CD14-positive monocyte (primary cell): ENCODE measurements around the gene TNFAIP8. TPM values are rescaled to one million over a fixed set of nuclear protein-coding genes. Genes with fewer than 3 reads are reported as not detected.

Experiments used
- DNase-seq, 3 donors: peaks; one replicate each; pipeline ENCODE4 v3.0.0-alpha.2; 2011 to 2022
- H2AFZ ChIP-seq: 2 replicates; pipeline ENCODE4 v1.6.0; 2012; ENCODE audit warnings: mild to moderate bottlenecking, low read depth, low read length, inconsistent platforms; ENCODE audit not compliant: insufficient read depth, poor library complexity, severe bottlenecking
- H3K27ac ChIP-seq, 2 donors: 1 replicate in 1 of 2; 2 replicates in 1 of 2; pipeline ENCODE4 v1.5.1; 2012 to 2013; ENCODE audit warnings: low read length in 2 of 2, control low read depth in 1 of 2, inconsistent platforms in 1 of 2, low read depth in 1 of 2, mild to moderate bottlenecking in 1 of 2
- H3K27me3 ChIP-seq, 2 donors: one replicate each; pipeline versions ENCODE4 v1.6.0 to v1.6.1; 2011 to 2013; ENCODE audit warnings: low read length in 2 of 2; ENCODE audit not compliant: control insufficient read depth in 2 of 2, insufficient read depth in 2 of 2
- H3K36me3 ChIP-seq, 2 donors: replicated peaks in 1 of 2; 1 replicate in 1 of 2; 2 replicates in 1 of 2; pipeline versions ENCODE4 v1.5.1 to v1.6.1; 2012 to 2013; ENCODE audit warnings: low read length in 2 of 2, control low read depth in 1 of 2, inconsistent platforms in 1 of 2, mild to moderate bottlenecking in 1 of 2; ENCODE audit not compliant: insufficient read depth in 2 of 2, control insufficient read depth in 1 of 2
- H3K4me1 ChIP-seq, 2 donors: 1 replicate in 1 of 2; 2 replicates in 1 of 2; pipeline versions ENCODE4 v1.5.1 to v1.6.1; 2012 to 2013; ENCODE audit warnings: low read length in 2 of 2, control low read depth in 1 of 2, inconsistent platforms in 1 of 2, mild to moderate bottlenecking in 1 of 2, moderate library complexity in 1 of 2; ENCODE audit not compliant: insufficient read depth in 2 of 2, control insufficient read depth in 1 of 2
- H3K4me2 ChIP-seq: replicated peaks from 2 replicates; pipeline ENCODE3; 2012; ENCODE audit warnings: low read length, moderate library complexity, mild to moderate bottlenecking; ENCODE audit not compliant: poor library complexity, severe bottlenecking; ENCODE audit errors: extremely low read depth
- H3K4me3 ChIP-seq, 3 experiments: fragments of 200-600 bp in 1 of 3; sonication (generic) in 1 of 3; replicated peaks in 1 of 3; 1 replicate in 2 of 3; 2 replicates in 1 of 3; pipeline ENCODE4 v1.5.1; 2011 to 2013; ENCODE audit warnings: low read length in 3 of 3, mild to moderate bottlenecking in 3 of 3, control low read depth in 2 of 3, low read depth in 2 of 3, inconsistent platforms in 1 of 3, moderate library complexity in 1 of 3
- H3K79me2 ChIP-seq: 2 replicates; pipeline ENCODE4 v1.6.0; 2012; ENCODE audit warnings: mild to moderate bottlenecking, control low read depth, inconsistent platforms, low read length, moderate library complexity; ENCODE audit not compliant: insufficient read depth
- H3K9ac ChIP-seq: 2 replicates; pipeline ENCODE4 v1.6.0; 2017; ENCODE audit warnings: low read length, mild to moderate bottlenecking; ENCODE audit not compliant: insufficient read depth, poor library complexity, severe bottlenecking
- H3K9me3 ChIP-seq, 2 donors: replicated peaks in 1 of 2; 1 replicate in 1 of 2; 2 replicates in 1 of 2; pipeline versions ENCODE4 v1.5.1 to v1.6.1; 2012 to 2013; ENCODE audit warnings: low read length in 2 of 2, control low read depth in 1 of 2; ENCODE audit not compliant: control insufficient read depth in 1 of 2, insufficient read depth in 1 of 2
- H4K20me1 ChIP-seq: 2 replicates; pipeline ENCODE4 v1.6.0; 2012; ENCODE audit warnings: mild to moderate bottlenecking, low read length, control low read depth, moderate library complexity; ENCODE audit not compliant: insufficient read depth
- H3K27ac Mint-ChIP-seq, 7 donors: one replicate each; pipeline ENCODE4 v1.8.0; 2020; ENCODE audit warnings: mild to moderate bottlenecking in 7 of 7, mixed read lengths in 7 of 7, moderate library complexity in 6 of 7, inconsistent platforms in 2 of 7
- H3K27me3 Mint-ChIP-seq, 3 donors: one replicate each; pipeline ENCODE4 v1.8.0; 2021 to 2022; ENCODE audit warnings: low read depth in 3 of 3, mild to moderate bottlenecking in 3 of 3, mixed read lengths in 3 of 3, moderate library complexity in 3 of 3, inconsistent platforms in 1 of 3
- H3K36me3 Mint-ChIP-seq, 2 donors: one replicate each; pipeline ENCODE4 v1.8.0; 2020; ENCODE audit warnings: mixed read lengths in 2 of 2, inconsistent platforms in 1 of 2, mild to moderate bottlenecking in 1 of 2
- H3K4me1 Mint-ChIP-seq: one replicate; pipeline ENCODE4 v1.8.0; 2020; ENCODE audit warnings: mild to moderate bottlenecking, mixed read lengths
- H3K4me3 Mint-ChIP-seq, 2 donors: one replicate each; pipeline ENCODE4 v1.8.0; 2020; ENCODE audit warnings: mild to moderate bottlenecking in 2 of 2, mixed read lengths in 2 of 2, moderate library complexity in 1 of 2
- H3K9me3 Mint-ChIP-seq, 7 donors: one replicate each; pipeline ENCODE4 v1.8.0; 2020 to 2022; ENCODE audit warnings: mixed read lengths in 7 of 7, mild to moderate bottlenecking in 6 of 7, moderate library complexity in 6 of 7, inconsistent platforms in 2 of 7
- WGBS: methylation state at CpG from one replicate; pipeline ENCODE4 v1.1.5; 2013; ENCODE audit warnings: missing lambda C conversion rate; ENCODE audit not compliant: insufficient coverage; 5-methylcytosine and 5-hydroxymethylcytosine counted together
- intact Hi-C, 2 donors: fragments of 100-400 bp; cut with micrococcal nuclease; formaldehyde crosslinking; loops; one replicate each; pipeline versions ENCODE4 v1.15.0 to v1.15.1; 2023
- polyA plus RNA-seq, 3 donors: library from polyadenylated mRNA; depleted of rRNA in 1 of 3; unstranded in 2 of 3; stranded (reverse) in 1 of 3; fragments of 300-500 nt in 2 of 3; fragments of >200 nt in 1 of 3; fragmentation: Illumina TruSeq in 2 of 3; gene quantifications; 1 replicate in 2 of 3; 2 replicates in 1 of 3; pipeline ENCODE4 v1.2.3, GENCODE V29; 2012 to 2021
- TF ChIP-seq, protein P1 (sequence below): fragments of 200-600 bp; IDR thresholded peaks from one replicate; pipeline ENCODE4 v1.8.0; 2022; ENCODE audit warnings: antibody characterized with exemption, mild to moderate bottlenecking

TNFAIP8 gene
- polyA plus RNA-seq, 3 donors = 20.6 to 55.5 (median 47.0) TPM

DNA sequence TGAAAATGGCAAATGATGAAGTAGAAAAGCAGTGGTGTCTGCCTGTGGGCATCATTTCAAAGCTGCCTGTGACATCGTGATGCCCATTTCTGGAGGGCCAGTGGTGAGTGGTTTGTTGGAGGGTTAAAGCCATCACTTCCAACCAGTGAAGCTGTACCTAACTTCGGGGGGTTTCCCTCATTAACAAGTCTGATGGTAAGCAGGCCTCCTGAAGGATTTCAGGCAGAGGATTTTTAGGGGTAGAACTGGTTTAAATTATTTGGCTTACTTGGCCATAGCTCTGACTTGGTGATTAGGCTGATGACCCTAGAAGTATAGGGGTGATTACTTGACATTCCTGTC is 10.7 kb downstream of the TNFAIP8 start:
- peaks cover 19 to 42% of the 10 kb centered on the region in 2 donors for H3K36me3 Mint-ChIP-seq
- H3K79me2 ChIP-seq = peaks cover 100% of the 10 kb centered on the region
- H3K9me3 ChIP-seq = no peaks in the 10 kb centered on the region
- no peaks in the 10 kb centered on the region for H3K27me3 ChIP-seq
- intact Hi-C loops = no loop called here
- peaks cover 100% of the 10 kb centered on the region for H4K20me1 ChIP-seq
- peaks cover 35 to 52% of the 10 kb centered on the region in 2 donors for H3K4me1 ChIP-seq
- H3K9ac ChIP-seq = no peak overlapping the region
- no peaks in the 10 kb centered on the region for H3K9me3 Mint-ChIP-seq
- WGBS = no CpG with 5 or more reads among the region's 2 CpGs
- no peak overlapping the region for H2AFZ ChIP-seq
- peaks cover 6 to 13% of the 10 kb centered on the region in 2 donors for H3K36me3 ChIP-seq
- no peak overlapping the region for H3K4me3 Mint-ChIP-seq
- peak overlapping the region in 1 of 2 donors; percentile 70 for H3K27ac ChIP-seq
- H3K4me3 ChIP-seq = no peak overlapping the region
- H3K27ac Mint-ChIP-seq = peak overlapping the region; percentile 41 to 88 (median 81)
- no peaks in the 10 kb centered on the region for H3K27me3 Mint-ChIP-seq
- peaks cover 85% of the 10 kb centered on the region for H3K4me1 Mint-ChIP-seq
- TF ChIP-seq, protein P1, sequence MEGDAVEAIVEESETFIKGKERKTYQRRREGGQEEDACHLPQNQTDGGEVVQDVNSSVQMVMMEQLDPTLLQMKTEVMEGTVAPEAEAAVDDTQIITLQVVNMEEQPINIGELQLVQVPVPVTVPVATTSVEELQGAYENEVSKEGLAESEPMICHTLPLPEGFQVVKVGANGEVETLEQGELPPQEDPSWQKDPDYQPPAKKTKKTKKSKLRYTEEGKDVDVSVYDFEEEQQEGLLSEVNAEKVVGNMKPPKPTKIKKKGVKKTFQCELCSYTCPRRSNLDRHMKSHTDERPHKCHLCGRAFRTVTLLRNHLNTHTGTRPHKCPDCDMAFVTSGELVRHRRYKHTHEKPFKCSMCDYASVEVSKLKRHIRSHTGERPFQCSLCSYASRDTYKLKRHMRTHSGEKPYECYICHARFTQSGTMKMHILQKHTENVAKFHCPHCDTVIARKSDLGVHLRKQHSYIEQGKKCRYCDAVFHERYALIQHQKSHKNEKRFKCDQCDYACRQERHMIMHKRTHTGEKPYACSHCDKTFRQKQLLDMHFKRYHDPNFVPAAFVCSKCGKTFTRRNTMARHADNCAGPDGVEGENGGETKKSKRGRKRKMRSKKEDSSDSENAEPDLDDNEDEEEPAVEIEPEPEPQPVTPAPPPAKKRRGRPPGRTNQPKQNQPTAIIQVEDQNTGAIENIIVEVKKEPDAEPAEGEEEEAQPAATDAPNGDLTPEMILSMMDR = no peak
- DNase-seq = no peak
- no peak overlapping the region for H3K4me2 ChIP-seq

DNA sequence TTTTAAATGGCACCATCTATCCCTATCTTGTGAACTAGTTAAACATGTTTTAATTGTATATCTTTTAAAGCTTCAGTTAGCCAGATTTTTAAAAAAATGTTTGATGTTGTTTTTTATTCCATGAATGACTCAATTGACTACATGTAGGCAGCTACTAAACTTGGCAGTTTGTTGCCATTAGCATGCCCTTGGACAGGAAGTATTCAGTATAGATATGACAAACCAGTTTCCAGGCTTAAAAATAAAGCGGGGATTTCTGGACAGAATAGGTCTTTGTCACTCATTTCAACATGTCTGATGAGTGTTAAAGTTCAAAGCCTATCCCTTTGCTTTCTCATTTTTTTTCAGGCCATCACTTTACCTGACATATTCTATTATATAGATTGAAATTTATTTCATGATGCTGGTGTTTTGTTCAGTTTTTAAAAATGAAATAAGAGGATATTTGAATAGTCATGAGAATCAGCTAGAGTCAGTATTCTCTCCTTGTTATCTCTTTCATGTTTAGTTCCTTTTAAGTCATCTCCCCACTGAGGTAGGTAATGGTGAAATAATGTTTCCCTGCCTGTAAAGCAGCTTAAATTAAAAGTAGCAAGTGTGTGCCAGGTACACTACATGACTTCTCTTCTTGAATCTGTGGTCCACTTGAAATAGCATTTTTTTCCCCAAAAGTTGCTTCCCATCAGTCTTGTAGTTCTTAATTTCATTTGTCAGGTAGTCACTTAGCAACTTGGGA is 11.9 kb downstream of the TNFAIP8 start:
- peaks cover 6 to 13% of the 10 kb centered on the region in 2 donors for H3K36me3 ChIP-seq
- peak overlapping the region in 1 of 2 donors; percentile 70 for H3K27ac ChIP-seq
- H3K4me3 Mint-ChIP-seq = no peak overlapping the region
- H3K36me3 Mint-ChIP-seq = peaks cover 16 to 38% of the 10 kb centered on the region in 2 donors
- TF ChIP-seq, protein P1 = no peak
- H3K4me2 ChIP-seq = no peak overlapping the region
- no peaks in the 10 kb centered on the region for H3K9me3 Mint-ChIP-seq
- H3K9me3 ChIP-seq = no peaks in the 10 kb centered on the region
- peak overlapping the region; percentile 27 to 90 (median 76) for H3K27ac Mint-ChIP-seq
- H3K4me1 ChIP-seq = peaks cover 23 to 48% of the 10 kb centered on the region in 2 donors
- H3K27me3 Mint-ChIP-seq = no peaks in the 10 kb centered on the region
- H3K9ac ChIP-seq = no peak overlapping the region
- H3K4me1 Mint-ChIP-seq = peaks cover 73% of the 10 kb centered on the region
- DNase-seq = peak; percentile 53 to 88 (median 60)
- H3K79me2 ChIP-seq = peaks cover 100% of the 10 kb centered on the region
- no CpG with 5 or more reads among the region's 1 CpG for WGBS
- peaks cover 100% of the 10 kb centered on the region for H4K20me1 ChIP-seq
- no peaks in the 10 kb centered on the region for H3K27me3 ChIP-seq
- no peak overlapping the region for H2AFZ ChIP-seq
- intact Hi-C loops = no loop called here
- no peak overlapping the region for H3K4me3 ChIP-seq
